ENCODE measurements around the gene CHP2. TPM values are rescaled to one million over a fixed set of nuclear protein-coding genes. Genes with fewer than 3 reads are reported as not detected.
A peak's percentile ranks its signal among the peaks of the same experiment; 100 is the strongest.
"Not testable (repeated sequence)": the region's sequence is repeated elsewhere in the genome, so short reads cannot be mapped to it uniquely, and the experiment has no call there.

CHP2 gene
- total and polyA plus RNA-seq, 9 of the 15 experiments (the other 6 are each of a cell fraction or from before 2014, with no cell fraction given): 0.23 to 1.1 (median 0.80) TPM

- TF ChIP-seq, protein P1, sequence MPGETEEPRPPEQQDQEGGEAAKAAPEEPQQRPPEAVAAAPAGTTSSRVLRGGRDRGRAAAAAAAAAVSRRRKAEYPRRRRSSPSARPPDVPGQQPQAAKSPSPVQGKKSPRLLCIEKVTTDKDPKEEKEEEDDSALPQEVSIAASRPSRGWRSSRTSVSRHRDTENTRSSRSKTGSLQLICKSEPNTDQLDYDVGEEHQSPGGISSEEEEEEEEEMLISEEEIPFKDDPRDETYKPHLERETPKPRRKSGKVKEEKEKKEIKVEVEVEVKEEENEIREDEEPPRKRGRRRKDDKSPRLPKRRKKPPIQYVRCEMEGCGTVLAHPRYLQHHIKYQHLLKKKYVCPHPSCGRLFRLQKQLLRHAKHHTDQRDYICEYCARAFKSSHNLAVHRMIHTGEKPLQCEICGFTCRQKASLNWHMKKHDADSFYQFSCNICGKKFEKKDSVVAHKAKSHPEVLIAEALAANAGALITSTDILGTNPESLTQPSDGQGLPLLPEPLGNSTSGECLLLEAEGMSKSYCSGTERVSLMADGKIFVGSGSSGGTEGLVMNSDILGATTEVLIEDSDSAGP (CRISPR knock-in tag; IDR thresholded peaks at IDR 0.05): no peak
- TF ChIP-seq DEAF1 (CRISPR knock-in tag; IDR thresholded peaks at IDR 0.05) (no peak), ZNF408 (CRISPR knock-in tag; IDR thresholded peaks at IDR 0.05; ENCODE audit: low read depth) (no peak)
Measured at GRCh38 chr16:23734176-23734893, 20.5 kb upstream of the CHP2 start (continued).

GRCh38 chr16:23737423-23738028 is 17.3 kb upstream of the CHP2 start:
- WGBS (ENCODE audit: insufficient coverage, low coverage, missing lambda C conversion rate): 24% methylated on average over 1 of the region's 1 CpG
- H3K27me3 ChIP-seq (ENCODE audit: control insufficient read depth in 2 of 2, insufficient read depth in 2 of 2, low read length in 2 of 2); H3K79me2 ChIP-seq (ENCODE audit: control insufficient read depth, insufficient read depth, low read length); H3K36me3 ChIP-seq (ENCODE audit: control insufficient read depth, insufficient read depth, low read length); H3K9ac ChIP-seq (ENCODE audit: insufficient read depth in 1 of 2, low read depth in 2 of 2, low read length in 2 of 2); H2AFZ ChIP-seq (ENCODE audit: low read depth, low read length); BruUV-seq (replicated peaks); ATAC-seq; H3K27ac ChIP-seq (ENCODE audit: extremely low read depth, low read depth, low read length); FAIRE-seq; H3K4me2 ChIP-seq (ENCODE audit: insufficient read depth, low read length); POLR2A ChIA-PET; H3K9me1 ChIP-seq (ENCODE audit: control insufficient read depth, insufficient read depth, low read length); H3K4me1 ChIP-seq (replicated peaks in 1 of 2; ENCODE audit: control insufficient read depth in 2 of 2, insufficient read depth in 2 of 2, low read length in 2 of 2); H4K20me1 ChIP-seq (replicated peaks; ENCODE audit: control insufficient read depth, insufficient read depth, low read length); H3K4me3 ChIP-seq; DNase-seq (ENCODE audit: extremely low read depth in 1 of 4, low spot score in 3 of 4); H3K9me3 ChIP-seq (replicated peaks; ENCODE audit: control insufficient read depth, insufficient read depth, low read depth, low read length): not testable (repeated sequence)
- CTCF ChIA-PET (ENCODE audit: low intra/inter-chr PET ratio): interaction anchor here (1.0 kb wide), 1 partner anchor 99 kb away, joined by 3 read pairs; no protein-coding TSS in a partner anchor
- TF ChIP-seq PCBP2 (IDR thresholded peaks at IDR 0.05; ENCODE audit: low read depth, low read length, poor library complexity, severe bottlenecking): peak; percentile 75
- TF ChIP-seq PCBP1 (IDR thresholded peaks at IDR 0.05; ENCODE audit: low read depth, low read length, poor library complexity, severe bottlenecking): peak; percentile 44
- intact Hi-C loops (cut with micrococcal nuclease) (loop anchor here (10.0 kb wide), 3 partner anchors 277 to 767 kb away; partner anchors contain the start of gene CACNG3), in situ Hi-C loops (cut with MboI) (loop anchor here (10.0 kb wide), 3 partner anchors 297 to 767 kb away; partner anchors contain the start of gene CACNG3)

All from K562 (cell line).